GM12865 (cell line): ENCODE data around the gene TMEM150C.

ENCODE experiments used
- DNase-seq: peaks from one replicate; pipeline ENCODE4 v3.0.0; 2010; ENCODE audit warnings: low read depth
- H3K4me3 ChIP-seq: 2 replicates; pipeline ENCODE4 v1.5.1; 2011; ENCODE audit warnings: mild to moderate bottlenecking, low read depth, low read length, control low read depth
- CTCF ChIP-seq: IDR thresholded peaks from 2 replicates; pipeline ENCODE4 v1.5.1; 2011; ENCODE audit warnings: low read length, control low read depth, low read depth, inconsistent platforms; ENCODE audit not compliant: insufficient read depth; ENCODE audit errors: missing control alignments

TMEM150C gene

GRCh38 chr4:82594456-82594855 is 32.7 kb upstream of the TMEM150C start:
- TF ChIP-seq CTCF = no peak
- no peak overlapping the region for H3K4me3 ChIP-seq
- no peak for DNase-seq

- DNase-seq = no peak
- no peak overlapping the region for H3K4me3 ChIP-seq
- TF ChIP-seq CTCF = no peak
Observed at GRCh38 chr4:82593411-82593810, 31.6 kb upstream of the TMEM150C start.

- no peak for DNase-seq
- no peak for TF ChIP-seq CTCF
- H3K4me3 ChIP-seq = no peak overlapping the region
Observed at GRCh38 chr4:82592639-82593038, 30.9 kb upstream of the TMEM150C start.

GRCh38 chr4:82591592-82591991 is 29.8 kb upstream of the TMEM150C start:
- no peak for TF ChIP-seq CTCF
- DNase-seq = no peak
- H3K4me3 ChIP-seq = no peak overlapping the region

GRCh38 chr4:82589756-82590155 is 28.0 kb upstream of the TMEM150C start:
- TF ChIP-seq CTCF = no peak
- no peak overlapping the region for H3K4me3 ChIP-seq
- DNase-seq = no peak

- no peak for DNase-seq
- H3K4me3 ChIP-seq = no peak overlapping the region
- no peak for TF ChIP-seq CTCF
Observed at GRCh38 chr4:82588771-82589270, 27.0 kb upstream of the TMEM150C start.

GRCh38 chr4:82587826-82588540 is 26.2 kb upstream of the TMEM150C start:
- no peak for TF ChIP-seq CTCF
- no peak overlapping the region for H3K4me3 ChIP-seq
- DNase-seq = no peak
